Stimulated activated CD8-positive, alpha-beta memory T cell treated with anti-CD3 and anti-CD28 coated beads, Interleukin-4, amount 100 ng/mL, for 48 hours (primary cell): ENCODE results near the gene MRPS30.
"Not testable (repeated sequence)": the region's sequence is repeated elsewhere in the genome, so short reads cannot be mapped to it uniquely, and the experiment has no call there.

ENCODE experiments used
- DNase-seq: peaks from one replicate; pipeline ENCODE4 v3.0.0-alpha.2; 2020

MRPS30 gene

DNA sequence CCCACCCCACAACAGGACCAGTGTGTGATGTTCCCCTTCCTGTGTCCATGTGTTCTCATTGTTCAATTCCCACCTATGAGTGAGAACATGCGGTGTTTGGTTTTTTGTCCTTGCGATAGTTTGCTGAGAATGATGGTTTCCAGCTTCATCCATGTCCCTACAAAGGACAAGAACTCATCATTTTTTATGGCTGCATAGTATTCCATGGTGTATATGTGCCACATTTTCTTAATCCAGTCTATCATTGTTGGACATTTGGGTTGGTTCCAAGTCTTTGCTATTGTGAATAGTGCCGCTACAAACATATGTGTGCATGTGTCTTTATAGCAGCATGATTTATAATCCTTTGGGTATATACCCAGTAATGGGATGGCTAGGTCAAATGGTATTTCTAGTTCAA is 15.9 kb downstream of the MRPS30 start:
- DNase-seq: not testable (repeated sequence)

DNA sequence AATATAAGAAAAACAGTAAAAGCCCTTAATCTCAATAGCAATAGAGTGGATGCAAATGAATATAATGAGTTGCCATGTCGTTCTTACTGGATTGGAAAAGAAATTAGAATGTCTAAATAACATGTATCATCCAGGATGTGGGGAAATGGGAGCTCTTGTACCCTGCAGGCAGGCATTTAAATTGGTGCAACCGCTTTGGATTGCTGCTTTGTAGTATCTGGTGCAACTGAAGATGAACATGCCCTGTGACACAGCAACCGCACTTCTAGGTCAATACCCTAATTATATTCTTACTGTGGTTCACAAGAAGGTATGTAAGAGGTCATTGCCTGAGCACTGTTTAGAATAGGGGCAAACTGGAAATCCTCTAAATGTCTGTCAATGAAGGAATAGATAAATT is 18.9 kb downstream of the MRPS30 start:
- DNase-seq: no peak

DNA sequence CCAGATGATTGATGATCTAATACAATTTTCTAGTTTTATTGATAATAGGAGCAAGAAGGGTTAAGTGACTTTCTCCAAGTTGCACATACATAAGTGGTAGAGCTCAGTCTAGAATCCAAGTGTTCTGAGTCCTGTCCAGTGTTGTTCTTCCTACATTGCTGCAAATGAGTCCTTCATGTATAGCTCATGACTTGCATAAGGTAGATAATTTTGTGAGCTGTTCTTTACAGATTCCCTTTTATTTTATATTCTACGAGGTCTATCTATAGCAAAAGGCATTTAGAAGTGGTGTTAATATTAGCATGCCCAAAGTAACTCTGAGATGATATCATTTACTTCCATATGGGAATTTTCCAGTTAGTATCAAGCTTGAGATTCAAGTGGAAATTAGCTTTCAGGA is 20.0 kb downstream of the MRPS30 start:
- DNase-seq: no peak

GRCh38 chr5:44830951-44831350 is 22.2 kb downstream of the MRPS30 start:
- no peak for DNase-seq

GRCh38 chr5:44833249-44833648 is 24.5 kb downstream of the MRPS30 start:
- DNase-seq: no peak

GRCh38 chr5:44835693-44836092 is 26.9 kb downstream of the MRPS30 start:
- no peak for DNase-seq

DNA sequence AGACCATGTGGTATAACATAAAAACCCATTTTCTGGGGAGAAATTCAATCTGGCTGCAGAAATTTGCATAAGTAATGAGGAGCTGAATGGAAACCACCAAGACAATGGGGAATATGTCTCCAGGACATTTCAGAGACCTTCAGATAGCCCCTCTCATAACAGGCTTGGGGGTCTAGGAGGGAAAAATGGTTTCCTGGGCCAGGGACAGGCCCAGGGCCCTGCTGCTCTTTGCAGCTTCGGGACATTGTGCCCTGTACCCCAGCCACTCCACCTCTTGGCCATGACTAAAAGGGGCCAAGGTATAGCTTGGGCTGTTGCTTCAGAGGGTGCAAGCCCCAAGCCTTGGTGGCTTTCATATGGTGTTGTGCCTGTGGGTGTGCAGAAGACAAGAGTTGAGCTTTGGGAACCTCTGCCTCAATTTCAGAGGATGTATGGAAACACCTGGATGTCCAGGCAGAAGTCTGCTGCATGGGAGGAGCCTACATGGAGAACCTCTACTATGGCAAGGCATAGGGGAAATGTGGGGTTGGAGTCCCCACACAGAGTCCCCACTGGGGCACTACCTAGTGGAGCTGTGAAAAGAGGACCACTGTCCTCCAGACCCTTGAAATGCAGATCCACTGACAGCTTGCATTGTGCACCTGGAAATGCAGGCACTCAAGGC is 30.4 kb downstream of the MRPS30 start:
- no peak for DNase-seq

- DNase-seq: no peak
These were observed 33.9 kb downstream of the MRPS30 start for GRCh38 chr5:44842496-44843282.

DNA sequence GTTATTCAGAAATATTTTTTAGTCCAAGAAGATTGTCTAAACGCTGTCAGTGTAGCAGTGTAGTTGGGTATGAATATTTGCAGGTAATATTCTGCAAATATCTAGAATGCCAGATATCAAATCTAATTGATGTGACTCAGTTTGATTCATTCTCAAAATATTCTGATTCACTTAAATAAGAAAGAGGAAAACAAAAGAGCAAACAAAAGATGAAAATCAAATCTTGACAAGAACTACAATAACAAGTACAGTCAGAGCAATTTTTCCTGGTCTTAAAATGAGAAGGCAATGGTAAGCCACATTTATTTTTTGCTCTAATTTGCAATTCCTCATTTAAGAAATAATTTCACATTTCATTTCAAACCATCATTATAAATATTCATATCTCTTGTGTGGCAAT is 36.0 kb downstream of the MRPS30 start:
- DNase-seq: no peak

GRCh38 chr5:44845777-44846176 is 37.0 kb downstream of the MRPS30 start:
- DNase-seq: no peak

DNA sequence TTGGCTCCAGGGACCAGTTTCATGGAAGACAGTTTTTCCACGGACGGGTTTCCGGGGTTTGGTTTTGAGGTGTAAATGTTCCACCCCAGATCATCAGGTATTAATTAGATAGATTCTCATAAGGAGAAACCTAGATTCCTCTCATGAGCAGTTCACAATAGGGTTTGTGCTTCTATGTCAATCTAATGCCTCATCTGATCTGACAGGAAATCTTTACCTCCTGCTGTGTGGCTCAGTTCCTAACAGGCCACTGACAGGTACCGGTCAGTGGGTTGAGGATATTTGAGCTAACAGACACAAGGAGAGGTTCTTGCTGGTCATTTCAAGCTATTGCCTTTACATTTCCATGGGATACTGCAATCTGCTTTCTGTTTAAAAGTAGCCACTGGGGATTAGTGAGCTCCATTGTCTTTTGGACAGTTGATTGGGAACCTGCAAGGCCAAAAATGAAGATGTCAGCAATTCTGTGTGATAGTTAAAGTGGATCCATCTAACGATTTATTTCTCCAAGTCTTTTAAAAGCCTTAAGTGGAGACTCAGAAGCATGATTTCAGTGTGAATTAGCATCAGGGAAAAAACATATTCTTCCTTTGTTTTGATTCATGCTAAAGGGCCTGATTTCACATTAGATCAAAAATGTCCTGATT is 38.6 kb downstream of the MRPS30 start:
- DNase-seq: no peak

- DNase-seq: no peak
These were observed 51.5 kb downstream of the MRPS30 start for GRCh38 chr5:44860267-44860666.

DNA sequence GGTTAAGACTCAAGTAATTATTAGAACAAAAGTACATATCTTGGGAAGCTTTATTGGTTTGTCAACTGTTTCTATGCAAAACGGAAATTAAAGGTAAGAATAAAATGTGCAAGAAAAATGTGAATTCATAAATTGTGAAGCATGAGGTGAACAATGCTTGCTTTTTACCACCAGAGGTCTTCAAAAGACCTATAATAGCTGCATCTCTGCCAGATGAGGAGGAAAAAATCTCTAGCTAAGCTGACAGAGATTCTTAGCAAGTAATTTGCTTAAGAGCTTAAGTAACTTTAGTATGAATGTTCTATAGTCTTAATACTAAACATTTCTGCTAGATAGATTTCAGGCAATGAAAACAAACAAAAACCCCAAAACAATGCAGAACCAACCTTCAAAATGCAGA is 54.1 kb downstream of the MRPS30 start:
- no peak for DNase-seq
